HepG2 (cell line): ENCODE results near the gene ACP1. TPM values are rescaled to one million over a fixed set of nuclear protein-coding genes. Genes with fewer than 3 reads are reported as not detected.

Experiments used
- ATAC-seq: fragments of 200-7000 bp; cut with Tn5 transposase; 3 replicates; pipeline ENCODE4 v1.9.1; 2020; ENCODE audit warnings: mild to moderate bottlenecking, moderate library complexity
- BruUV-seq: library from RNA; stranded (reverse); fragments of 400-500 nt; replicated peaks from 2 replicates; lab custom pipeline; 2021; lab: Mats Ljungman, UMichigan
- CTCF ChIA-PET: fragments of 300-600 bp; formaldehyde crosslinking; extraction: SDS; loops from one replicate; lab custom pipeline; 2021; ENCODE audit warnings: low total read pairs, inconsistent platforms, low intra/inter-chr PET ratio; lab: Yijun Ruan, JAX
- POLR2A ChIA-PET: fragments of 350-600 bp; sonication (Branson Sonifier 250); formaldehyde crosslinking; loops from one replicate; lab custom pipeline; 2020; ENCODE audit warnings: antibody characterized with exemption, inconsistent platforms; lab: Yijun Ruan, JAX
- DNase-seq: peaks from one replicate; pipeline ENCODE4 v3.0.0-alpha.2; 2015; ENCODE audit warnings: low spot score
- FAIRE-seq: peaks from 3 replicates; lab custom pipeline; 2011; peaks lifted over from hg19 to GRCh38; lab: Jason Lieb, UNC
- H2AFZ ChIP-seq: one replicate; pipeline ENCODE4 v1.6.1; 2011; ENCODE audit warnings: low read length, inconsistent platforms
- H3K27ac ChIP-seq: fragments of 300-600 bp; 3 replicates; pipeline ENCODE4 v1.8.0; 2011; ENCODE audit warnings: mixed run types, mild to moderate bottlenecking, mixed read lengths, low read length, inconsistent platforms; ENCODE audit not compliant: insufficient read depth; ENCODE audit errors: extremely low read length
- H3K27me3 ChIP-seq, 2 experiments: fragments of 200-600 bp in 1 of 2; 2 replicates in 1 of 2; 3 replicates in 1 of 2; pipeline versions ENCODE4 v1.6.0 to v1.8.0; 2011; ENCODE audit warnings: low read length in 2 of 2, mild to moderate bottlenecking in 2 of 2, moderate library complexity in 2 of 2, inconsistent platforms in 1 of 2; ENCODE audit not compliant: insufficient read depth in 2 of 2, control insufficient read depth in 1 of 2
- H3K36me3 ChIP-seq, 2 experiments: fragments of 200-600 bp in 1 of 2; replicated peaks in 1 of 2; 2 replicates in 1 of 2; 3 replicates in 1 of 2; pipeline versions ENCODE4 v1.5.1 to v1.8.0; 2011; ENCODE audit warnings: low read length in 2 of 2, inconsistent platforms in 1 of 2; ENCODE audit not compliant: insufficient read depth in 2 of 2, control insufficient read depth in 1 of 2
- H3K4me1 ChIP-seq: 2 replicates; pipeline ENCODE4 v1.5.1; 2012; ENCODE audit warnings: low read length, inconsistent platforms; ENCODE audit not compliant: insufficient read depth
- H3K4me2 ChIP-seq: 2 replicates; pipeline ENCODE4 v1.6.0; 2011; ENCODE audit warnings: low read depth, low read length, inconsistent platforms
- H3K4me3 ChIP-seq, 3 experiments: fragments of 200-600 bp in 1 of 3; sonication (generic), shearing (Covaris generic) in 1 of 3; replicated peaks in 1 of 3; 2 replicates each; pipeline ENCODE4 v1.5.1; 2011 to 2016; ENCODE audit warnings: low read length in 3 of 3, inconsistent platforms in 2 of 3, low read depth in 2 of 3, mild to moderate bottlenecking in 2 of 3, control low read depth in 1 of 3, mixed read lengths in 1 of 3; ENCODE audit not compliant: insufficient read depth in 1 of 3
- H3K79me2 ChIP-seq: one replicate; pipeline ENCODE4 v1.6.1; 2011; ENCODE audit warnings: low read length, inconsistent platforms; ENCODE audit not compliant: insufficient read depth
- H3K9ac ChIP-seq: 2 replicates; pipeline ENCODE4 v1.6.0; 2011; ENCODE audit warnings: mild to moderate bottlenecking, low read depth, low read length, inconsistent platforms; ENCODE audit not compliant: insufficient read depth
- H3K9me3 ChIP-seq: 2 replicates; pipeline ENCODE4 v1.5.1; 2012; ENCODE audit warnings: mild to moderate bottlenecking, low read length
- H4K20me1 ChIP-seq: 2 replicates; pipeline ENCODE4 v1.6.0; 2011; ENCODE audit warnings: inconsistent platforms, mild to moderate bottlenecking, low read length, moderate library complexity; ENCODE audit not compliant: insufficient read depth
- KAT7 ChIP-seq: IDR thresholded peaks from 2 replicates; pipeline ENCODE4 v1.6.1; 2018; ENCODE audit warnings: borderline replicate concordance, missing compliant biosample characterization
- KDM5A ChIP-seq: fragments of 200-600 bp; sonication (generic); IDR thresholded peaks from 2 replicates; pipeline ENCODE4 v1.7.0; 2018; ENCODE audit warnings: antibody characterized with exemption, mild to moderate bottlenecking, low read length, borderline replicate concordance
- MTA3 ChIP-seq: sonication (generic); formaldehyde crosslinking; IDR thresholded peaks from 2 replicates; pipeline ENCODE4 v1.4.0; 2020; ENCODE audit warnings: missing genetic modification reagents
- PAWR ChIP-seq: sonication (generic); formaldehyde crosslinking; IDR thresholded peaks from 2 replicates; pipeline ENCODE4 v1.4.0; 2020; ENCODE audit warnings: missing genetic modification reagents, mild to moderate bottlenecking, borderline replicate concordance
- PHF8 ChIP-seq: sonication (generic); formaldehyde crosslinking; IDR thresholded peaks from 2 replicates; pipeline ENCODE4 v1.5.0; 2020; ENCODE audit warnings: missing genetic modification reagents
- PRPF4 ChIP-seq: fragments of 200-400 bp; formaldehyde crosslinking; IDR thresholded peaks from 2 replicates; pipeline ENCODE4 v1.6.1; 2016; ENCODE audit warnings: low read length, low read depth; ENCODE audit not compliant: poor library complexity, severe bottlenecking
- SETDB1 ChIP-seq: sonication (generic); formaldehyde crosslinking; IDR thresholded peaks from 2 replicates; pipeline ENCODE4 v1.5.1; 2020; ENCODE audit warnings: missing genetic modification reagents, mild to moderate bottlenecking, borderline replicate concordance
- SKI ChIP-seq: fragments of 450-650 bp; IDR thresholded peaks from one replicate; pipeline ENCODE4 v1.6.1; 2018; ENCODE audit warnings: mild to moderate bottlenecking; ENCODE audit not compliant: partially characterized antibody
- YEATS4 ChIP-seq: sonication (generic); formaldehyde crosslinking; IDR thresholded peaks from 2 replicates; pipeline ENCODE4 v1.4.0; 2020; ENCODE audit warnings: missing genetic modification reagents, borderline replicate concordance
- ZNF121 ChIP-seq: sonication (generic); formaldehyde crosslinking; IDR thresholded peaks from 2 replicates; pipeline ENCODE4 v1.5.0; 2020; ENCODE audit warnings: mild to moderate bottlenecking, missing genetic modification reagents
- ZNF264 ChIP-seq: sonication (generic); formaldehyde crosslinking; IDR thresholded peaks from 2 replicates; pipeline ENCODE4 v1.4.0; 2020; ENCODE audit warnings: missing genetic modification reagents
- ZNF7 ChIP-seq: IDR thresholded peaks from 2 replicates; pipeline ENCODE4 v1.6.1; 2016; ENCODE audit warnings: missing biosample characterization, missing genetic modification reagents
- ZNF770 ChIP-seq: sonication (generic); formaldehyde crosslinking; IDR thresholded peaks from 2 replicates; pipeline ENCODE4 v1.5.0; 2020; ENCODE audit warnings: mild to moderate bottlenecking, missing genetic modification reagents
- WGBS: methylation state at CpG from one replicate; pipeline ENCODE4 v1.1.6; 2017; ENCODE audit warnings: low lambda C conversion rate; 5-methylcytosine and 5-hydroxymethylcytosine counted together
- in situ Hi-C: cut with HindIII; loops from 2 replicates; pipeline ENCODE4 v1.10.0; 2017; ENCODE audit warnings: low pct_unique_long_range_greater_than_20kb; ENCODE audit not compliant: extremely low pct_ligation_motif_present
- intact Hi-C: fragments of 100-400 bp; cut with micrococcal nuclease; formaldehyde crosslinking; loops from one replicate; pipeline ENCODE4 v1.10.0; 2022; ENCODE audit not compliant: unreplicated experiment
- polyA plus RNA-seq, 8 experiments: library from polyadenylated mRNA; depleted of rRNA in 3 of 8; stranded (reverse) in 7 of 8; unstranded in 1 of 8; fragments of >200 nt; fragmentation: Illumina TruSeq in 4 of 8; extraction: Trizol in 4 of 8; gene quantifications; 2 replicates each; pipeline versions ENCODE4 v1.2.1 to v1.2.3, GENCODE V29; 2011 to 2016; ENCODE audit warnings: low read depth in 4 of 8, missing spikeins in 1 of 8, mixed read lengths in 1 of 8; ENCODE audit not compliant: insufficient read depth in 1 of 8
- total RNA-seq, 5 experiments: library from RNA; depleted of rRNA; stranded (reverse); fragments of >200 nt; fragmentation: Illumina TruSeq; extraction: Trizol; gene quantifications; 2 replicates each; pipeline ENCODE4 v1.2.3, GENCODE V29; 2016; ENCODE audit warnings: low read depth in 1 of 5
- TF ChIP-seq, protein P1 (sequence below): sonication (generic); formaldehyde crosslinking; IDR thresholded peaks from 2 replicates; pipeline ENCODE4 v1.5.0; 2020; ENCODE audit warnings: mild to moderate bottlenecking, missing genetic modification reagents, borderline replicate concordance

The ACP1 gene
- total and polyA plus RNA-seq, 2 of the 13 experiments (the other 11 are each of a cell fraction or from before 2014, with no cell fraction given): 246 to 348 TPM

- FAIRE-seq (no peak), ATAC-seq (no peak)
- WGBS: 92% methylated on average over 7 of the region's 7 CpGs
Measured at GRCh38 chr2:254241-254640, 10.5 kb upstream of the ACP1 start.

GRCh38 chr2:255195-255594 lies 9.6 kb upstream of the ACP1 start:
- peaks cover 50% of the 10 kb centered on the region for H3K4me1 ChIP-seq
- POLR2A ChIA-PET: interaction anchor here (1.0 kb wide), 1 partner anchor 9 kb away, joined by 4 read pairs; the partner anchor contains the start of gene ACP1
- BruUV-seq: no TSS peak
- H3K9me3 ChIP-seq: peaks cover 5% of the 10 kb centered on the region; the same call in 1 of the 2 replicates
- no peak overlapping the region for H2AFZ ChIP-seq
- DNase-seq (no peak), FAIRE-seq (no peak), ATAC-seq (no peak)
- no peak overlapping the region for H3K27ac ChIP-seq
- no peaks in the 10 kb centered on the region; a peak in 1 of 5 replicates for H3K36me3 ChIP-seq
- H3K9ac ChIP-seq: no peak overlapping the region
- H3K79me2 ChIP-seq: peaks cover 4% of the 10 kb centered on the region
- H3K27me3 ChIP-seq: no peaks in the 10 kb centered on the region
- H3K4me2 ChIP-seq: no peak overlapping the region
- intact Hi-C loops: no loop called here
- no peak overlapping the region for H3K4me3 ChIP-seq
- CTCF ChIA-PET: no interaction called here
- in situ Hi-C loops: no loop called here
- TF ChIP-seq PRPF4: no peak
- no peak for TF ChIP-seq KAT7 (CRISPR knock-in tag)
- TF ChIP-seq ZNF770 (CRISPR knock-in tag): peak; percentile 70
- 0 out of 2 replicates have a peak, but pooled peaks have one; percentile 7 for TF ChIP-seq ZNF121 (CRISPR knock-in tag)
- no peak for TF ChIP-seq SKI
- TF ChIP-seq PAWR (CRISPR knock-in tag): no peak
- 95% methylated on average over 2 of the region's 2 CpGs for WGBS
- H4K20me1 ChIP-seq: no peaks in the 10 kb centered on the region

More at GRCh38 chr2:254241-254640, 10.5 kb upstream of the ACP1 start:
- in situ Hi-C loops (no loop called here), intact Hi-C loops (no loop called here)
- peaks cover 5% of the 10 kb centered on the region; the same call in 1 of the 2 replicates for H3K9me3 ChIP-seq
- no peak for DNase-seq
- no peak overlapping the region for H3K9ac ChIP-seq
- no TSS peak for BruUV-seq
- H3K4me3 ChIP-seq: no peak overlapping the region
- ChIA-PET CTCF (no interaction called here), POLR2A (no interaction called here)
- no peak overlapping the region for H3K4me2 ChIP-seq
- H3K79me2 ChIP-seq: peaks cover 4% of the 10 kb centered on the region
- peaks cover 50% of the 10 kb centered on the region for H3K4me1 ChIP-seq
- TF ChIP-seq ZNF7 (no peak), PRPF4 (no peak), KDM5A (no peak), YEATS4 (no peak), ZNF264 (CRISPR knock-in tag) (no peak), PHF8 (CRISPR knock-in tag) (no peak), MTA3 (CRISPR knock-in tag) (no peak), SETDB1 (CRISPR knock-in tag) (no peak)
- TF ChIP-seq, protein P1, sequence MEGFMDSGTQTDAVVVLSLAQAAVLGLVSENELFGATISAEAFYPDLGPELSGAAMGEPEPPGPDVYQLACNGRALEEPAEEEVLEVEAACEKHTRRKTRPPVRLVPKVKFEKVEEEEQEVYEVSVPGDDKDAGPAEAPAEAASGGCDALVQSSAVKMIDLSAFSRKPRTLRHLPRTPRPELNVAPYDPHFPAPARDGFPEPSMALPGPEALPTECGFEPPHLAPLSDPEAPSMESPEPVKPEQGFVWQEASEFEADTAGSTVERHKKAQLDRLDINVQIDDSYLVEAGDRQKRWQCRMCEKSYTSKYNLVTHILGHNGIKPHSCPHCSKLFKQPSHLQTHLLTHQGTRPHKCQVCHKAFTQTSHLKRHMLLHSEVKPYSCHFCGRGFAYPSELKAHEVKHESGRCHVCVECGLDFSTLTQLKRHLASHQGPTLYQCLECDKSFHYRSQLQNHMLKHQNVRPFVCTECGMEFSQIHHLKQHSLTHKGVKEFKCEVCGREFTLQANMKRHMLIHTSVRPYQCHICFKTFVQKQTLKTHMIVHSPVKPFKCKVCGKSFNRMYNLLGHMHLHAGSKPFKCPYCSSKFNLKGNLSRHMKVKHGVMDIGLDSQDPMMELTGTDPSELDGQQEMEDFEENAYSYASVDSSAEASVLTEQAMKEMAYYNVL (CRISPR knock-in tag): no peak
- TF ChIP-seq, all 625 proteins: peak for 0
- Histone ChIP-seq H2AFZ (no peak overlapping the region), H3K27ac (no peak overlapping the region), H3K27me3 (no peaks in the 10 kb centered on the region), H4K20me1 (no peaks in the 10 kb centered on the region), H3K36me3 (no peaks in the 10 kb centered on the region; a peak in 1 of 5 replicates)
